Ishikawa (cell line): Measurements from ENCODE around the gene S100A6.

ENCODE experiments used
- CEBPB ChIP-seq: IDR thresholded peaks from 2 replicates; pipeline ENCODE4 v1.6.1; 2012
- CREB1 ChIP-seq: IDR thresholded peaks from 2 replicates; pipeline ENCODE4 v1.6.1; 2012; ENCODE audit warnings: low read depth
- EGR1 ChIP-seq: IDR thresholded peaks from 2 replicates; pipeline ENCODE4 v1.6.1; 2012
- EP300 ChIP-seq: IDR thresholded peaks from 2 replicates; pipeline ENCODE4 v1.6.1; 2012; ENCODE audit warnings: borderline replicate concordance
- FOXM1 ChIP-seq: IDR thresholded peaks from 2 replicates; pipeline ENCODE4 v1.6.1; 2012; ENCODE audit warnings: low read depth, borderline replicate concordance
- NFIC ChIP-seq: IDR thresholded peaks from 2 replicates; pipeline ENCODE4 v1.6.1; 2012
- RAD21 ChIP-seq: IDR thresholded peaks from 2 replicates; pipeline ENCODE4 v1.6.1; 2012; ENCODE audit warnings: low read depth
- REST ChIP-seq: IDR thresholded peaks from 2 replicates; pipeline ENCODE4 v1.6.1; 2012; ENCODE audit warnings: low read depth, mild to moderate bottlenecking
- TAF1 ChIP-seq: IDR thresholded peaks from 2 replicates; pipeline ENCODE4 v1.6.1; 2012; ENCODE audit warnings: low read depth, mild to moderate bottlenecking
- TCF12 ChIP-seq: IDR thresholded peaks from 2 replicates; pipeline ENCODE4 v1.6.1; 2012; ENCODE audit warnings: low read depth
- TEAD4 ChIP-seq: IDR thresholded peaks from 2 replicates; pipeline ENCODE4 v1.6.1; 2012
- USF1 ChIP-seq: IDR thresholded peaks from 2 replicates; pipeline ENCODE4 v1.6.1; 2012
- YY1 ChIP-seq: IDR thresholded peaks from 2 replicates; pipeline ENCODE4 v1.6.1; 2012; ENCODE audit warnings: low read depth
- ZBTB7A ChIP-seq: IDR thresholded peaks from 2 replicates; pipeline ENCODE4 v1.6.1; 2012; ENCODE audit warnings: low read depth
- TF ChIP-seq, protein P1 (sequence below): IDR thresholded peaks from 2 replicates; pipeline ENCODE4 v1.6.1; 2012

The S100A6 gene

DNA sequence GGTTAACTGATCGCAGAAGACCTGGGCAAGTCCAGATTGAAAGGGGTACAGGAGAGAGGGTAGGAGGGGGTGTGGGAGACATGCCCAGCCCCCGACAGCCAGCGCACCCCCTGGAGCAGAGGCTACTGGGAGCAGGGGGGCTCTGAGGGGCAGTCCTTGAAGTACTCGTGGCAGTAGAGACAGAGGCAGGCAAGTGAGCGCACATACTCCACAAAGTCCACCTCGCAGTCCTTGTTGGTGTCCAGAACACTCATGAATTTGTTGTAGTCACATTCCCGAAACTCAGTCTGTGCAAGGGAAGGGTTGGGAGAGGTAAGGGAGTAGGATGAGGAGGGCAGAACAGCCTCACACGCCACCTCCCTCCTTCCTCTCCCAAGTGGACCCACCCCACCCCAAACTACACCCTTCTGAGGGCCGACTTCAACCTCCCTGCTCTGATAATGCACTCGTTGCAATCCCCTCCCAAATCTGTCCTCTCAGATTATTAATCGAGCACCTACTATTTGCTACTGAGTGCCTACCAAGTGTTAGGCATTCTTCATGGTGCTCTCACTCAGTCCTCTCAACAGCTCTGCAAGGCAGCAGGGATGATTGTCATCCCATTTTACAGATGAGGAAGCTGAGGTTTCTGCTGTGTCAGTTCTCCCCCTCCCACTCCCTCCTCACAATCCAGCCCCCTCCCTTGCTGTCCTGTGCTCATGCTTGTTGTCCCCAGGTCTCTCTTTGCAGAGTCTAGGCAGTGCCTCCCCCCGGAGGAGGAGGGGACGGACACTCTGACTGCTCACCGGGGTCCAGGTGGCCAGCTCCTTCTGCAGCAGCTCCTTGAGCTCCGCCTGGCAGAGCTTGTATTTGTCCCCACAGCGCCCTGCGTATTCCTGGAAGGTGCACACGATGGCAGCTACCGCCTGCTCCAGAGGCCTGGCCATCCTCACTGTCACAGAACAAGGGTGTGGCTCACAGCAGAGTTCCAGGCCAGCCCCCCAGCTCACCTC lies 12.1 kb upstream of the S100A6 start:
- TF ChIP-seq CREB1 = no peak
- TF ChIP-seq TEAD4 = no peak
- TF ChIP-seq EGR1 = no peak
- no peak for TF ChIP-seq EP300
- no peak for TF ChIP-seq TAF1
- TF ChIP-seq CEBPB = no peak
- TF ChIP-seq FOXM1 = no peak
- no peak for TF ChIP-seq USF1
- TF ChIP-seq, protein P1, sequence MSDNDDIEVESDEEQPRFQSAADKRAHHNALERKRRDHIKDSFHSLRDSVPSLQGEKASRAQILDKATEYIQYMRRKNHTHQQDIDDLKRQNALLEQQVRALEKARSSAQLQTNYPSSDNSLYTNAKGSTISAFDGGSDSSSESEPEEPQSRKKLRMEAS = no peak
- no peak for TF ChIP-seq YY1
- TF ChIP-seq ZBTB7A = no peak
- no peak for TF ChIP-seq TCF12
- TF ChIP-seq RAD21 = no peak
- TF ChIP-seq REST = no peak
- no peak for TF ChIP-seq NFIC

- TF ChIP-seq, protein P1 = peak; percentile 69
- TF ChIP-seq TAF1 = no peak
Observed at GRCh38 chr1:153546796-153547559, 11.2 kb upstream of the S100A6 start.

GRCh38 chr1:153546371-153546770 lies 10.6 kb upstream of the S100A6 start:
- TF ChIP-seq TAF1 (no peak), REST (no peak)

GRCh38 chr1:153545067-153546055 lies 9.6 kb upstream of the S100A6 start, which contains the start of gene S100A4:
S100A4 (minus strand) TSS chr1:153545806; CDS start chr1:153544794, 1,012 bp downstream.
- TF ChIP-seq EP300 = peak; percentile 75; the same call in 1 of the 2 replicates
- TF ChIP-seq NFIC = peak; percentile 81
- peak; percentile 60; the same call in 1 of the 2 replicates for TF ChIP-seq TAF1
- no peak; the same call in 1 of the 2 replicates for TF ChIP-seq RAD21
- TF ChIP-seq TCF12 = no peak; the same call in 1 of the 2 replicates
- TF ChIP-seq ZBTB7A = no peak
- no peak for TF ChIP-seq USF1
- peak; percentile 35; the same call in 1 of the 2 replicates for TF ChIP-seq FOXM1
- no peak for TF ChIP-seq CREB1
- TF ChIP-seq TEAD4 = no peak
- TF ChIP-seq CEBPB = no peak
- TF ChIP-seq YY1 = peak; percentile 18; the same call in 1 of the 2 replicates
- no peak for TF ChIP-seq REST
- TF ChIP-seq EGR1 = 0 out of 2 replicates have a peak, but pooled peaks have one; percentile 44
- TF ChIP-seq, protein P1 = peak; percentile 76
